ENCODE measurements around the gene XXYLT1. TPM values are rescaled to one million over a fixed set of nuclear protein-coding genes. Genes with fewer than 3 reads are reported as not detected.

XXYLT1 gene
- total and polyA plus RNA-seq, 9 of the 15 experiments (the other 6 are each of a cell fraction or from before 2014, with no cell fraction given) = 1.9 to 18.9 (median 15.0) TPM

DNA sequence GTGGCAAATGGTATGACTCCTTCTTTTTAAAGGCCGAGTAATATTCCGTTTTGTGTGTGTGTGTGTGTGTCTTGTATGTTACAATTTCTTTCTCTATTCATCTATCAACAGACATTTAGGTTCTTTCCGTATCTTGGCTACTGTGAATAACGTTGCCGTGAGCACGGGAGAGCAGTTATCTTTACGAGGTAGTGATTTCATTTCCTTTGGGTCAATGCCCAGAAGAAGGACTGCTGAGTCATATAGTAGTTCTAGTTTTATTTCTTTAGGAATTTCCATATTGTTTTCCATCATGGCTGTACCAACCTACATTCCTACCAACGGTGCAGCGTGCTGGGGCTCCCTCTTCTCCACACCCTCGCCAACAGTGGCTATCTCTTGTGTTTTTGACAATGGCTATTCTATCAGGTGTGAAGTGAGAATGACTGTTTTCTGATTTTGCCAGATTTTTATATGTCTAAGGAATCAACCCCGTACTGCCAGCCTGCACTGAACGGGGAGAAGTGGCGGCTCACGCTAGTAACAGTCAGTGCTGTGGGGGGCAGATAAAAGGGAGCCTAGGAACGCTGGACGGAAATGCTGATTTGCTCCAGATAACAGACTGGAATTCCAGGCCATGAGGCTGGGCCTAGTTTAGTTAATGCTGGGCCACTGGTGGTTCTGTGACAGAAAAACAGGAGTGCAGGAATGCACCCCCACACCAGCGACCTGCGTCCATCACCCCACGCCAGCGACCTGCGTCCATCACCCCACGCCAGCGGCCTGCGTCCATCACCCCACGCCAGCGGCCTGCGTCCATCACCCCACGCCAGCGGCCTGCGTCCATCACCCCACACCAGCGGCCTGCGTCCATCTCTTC, 168.1 kb downstream of the XXYLT1 start (continued):
- TF ChIP-seq ETV5 (CRISPR knock-in tag; IDR thresholded peaks at IDR 0.05; ENCODE audit: low read depth) (0 out of 2 replicates have a peak, but pooled peaks have one; percentile 10), HDAC1 (IDR thresholded peaks at IDR 0.05) (peak in 1 of 2 experiments; percentile 89; a peak in 2 of 4 replicates), ZNF239 (CRISPR knock-in tag; IDR thresholded peaks at IDR 0.05) (peak; percentile 82), NCOR1 (IDR thresholded peaks at IDR 0.05) (peak; percentile 26; the same call in 1 of the 2 replicates), ZNF24 (IDR thresholded peaks at IDR 0.05) (peak; percentile 71; the same call in 1 of the 2 replicates), FOXA3 (CRISPR knock-in tag; conservative IDR thresholded peaks at IDR 0.05 in 1 of 2, IDR thresholded peaks at IDR 0.05 in 1 of 2) (peak in 1 of 2 experiments; percentile 35; a peak in 1 of 4 replicates), ZNF146 (CRISPR knock-in tag; IDR thresholded peaks at IDR 0.05; ENCODE audit: unreplicated experiment) (peak; percentile 84), ATF3 (IDR thresholded peaks at IDR 0.05) (peak; percentile 86), ATF3 (CRISPR knock-in tag; conservative IDR thresholded peaks at IDR 0.05) (no peak), TRIM24 (IDR thresholded peaks at IDR 0.05) (peak; percentile 13 to 14; a peak in 2 of 4 replicates), ETS2 (tag; IDR thresholded peaks at IDR 0.05; ENCODE audit: borderline replicate concordance, poor library complexity, severe bottlenecking) (no peak), ERF (CRISPR knock-in tag; IDR thresholded peaks at IDR 0.05) (0 out of 2 replicates have a peak, but pooled peaks have one; percentile 41), THRAP3 (IDR thresholded peaks at IDR 0.05; ENCODE audit: borderline replicate concordance) (peak; percentile 7; the same call in 1 of the 2 replicates), JUN (IDR thresholded peaks at IDR 0.05; ENCODE audit: borderline replicate concordance, low read depth, low read length) (peak; percentile 58; the same call in 1 of the 2 replicates), JUN (CRISPR knock-in tag; IDR thresholded peaks at IDR 0.05; ENCODE audit: borderline replicate concordance) (no peak), FUS (optimal IDR thresholded peaks at IDR 0.05; ENCODE audit: low read depth, low read length) (no peak), CXXC5 (CRISPR knock-in tag; IDR thresholded peaks at IDR 0.05) (peak; percentile 67), ZNF175 (CRISPR knock-in tag; IDR thresholded peaks at IDR 0.05; ENCODE audit: low read depth) (peak; percentile 88), HMG20B (CRISPR knock-in tag; IDR thresholded peaks at IDR 0.05) (no peak), ZNF589 (CRISPR knock-in tag; IDR thresholded peaks at IDR 0.05; ENCODE audit: low read depth) (0 out of 2 replicates have a peak, but pooled peaks have one; percentile 31), JUND (IDR thresholded peaks at IDR 0.05; ENCODE audit: borderline replicate concordance, low read depth, low read length) (peak; percentile 87), JUND (tag; IDR thresholded peaks at IDR 0.05; ENCODE audit: borderline replicate concordance, low read depth, low read length) (peak; percentile 83; the same call in 2 of the 3 replicates), MAFG (tag; conservative IDR thresholded peaks at IDR 0.05) (peak; percentile 98)
- TF ChIP-seq, protein P1, sequence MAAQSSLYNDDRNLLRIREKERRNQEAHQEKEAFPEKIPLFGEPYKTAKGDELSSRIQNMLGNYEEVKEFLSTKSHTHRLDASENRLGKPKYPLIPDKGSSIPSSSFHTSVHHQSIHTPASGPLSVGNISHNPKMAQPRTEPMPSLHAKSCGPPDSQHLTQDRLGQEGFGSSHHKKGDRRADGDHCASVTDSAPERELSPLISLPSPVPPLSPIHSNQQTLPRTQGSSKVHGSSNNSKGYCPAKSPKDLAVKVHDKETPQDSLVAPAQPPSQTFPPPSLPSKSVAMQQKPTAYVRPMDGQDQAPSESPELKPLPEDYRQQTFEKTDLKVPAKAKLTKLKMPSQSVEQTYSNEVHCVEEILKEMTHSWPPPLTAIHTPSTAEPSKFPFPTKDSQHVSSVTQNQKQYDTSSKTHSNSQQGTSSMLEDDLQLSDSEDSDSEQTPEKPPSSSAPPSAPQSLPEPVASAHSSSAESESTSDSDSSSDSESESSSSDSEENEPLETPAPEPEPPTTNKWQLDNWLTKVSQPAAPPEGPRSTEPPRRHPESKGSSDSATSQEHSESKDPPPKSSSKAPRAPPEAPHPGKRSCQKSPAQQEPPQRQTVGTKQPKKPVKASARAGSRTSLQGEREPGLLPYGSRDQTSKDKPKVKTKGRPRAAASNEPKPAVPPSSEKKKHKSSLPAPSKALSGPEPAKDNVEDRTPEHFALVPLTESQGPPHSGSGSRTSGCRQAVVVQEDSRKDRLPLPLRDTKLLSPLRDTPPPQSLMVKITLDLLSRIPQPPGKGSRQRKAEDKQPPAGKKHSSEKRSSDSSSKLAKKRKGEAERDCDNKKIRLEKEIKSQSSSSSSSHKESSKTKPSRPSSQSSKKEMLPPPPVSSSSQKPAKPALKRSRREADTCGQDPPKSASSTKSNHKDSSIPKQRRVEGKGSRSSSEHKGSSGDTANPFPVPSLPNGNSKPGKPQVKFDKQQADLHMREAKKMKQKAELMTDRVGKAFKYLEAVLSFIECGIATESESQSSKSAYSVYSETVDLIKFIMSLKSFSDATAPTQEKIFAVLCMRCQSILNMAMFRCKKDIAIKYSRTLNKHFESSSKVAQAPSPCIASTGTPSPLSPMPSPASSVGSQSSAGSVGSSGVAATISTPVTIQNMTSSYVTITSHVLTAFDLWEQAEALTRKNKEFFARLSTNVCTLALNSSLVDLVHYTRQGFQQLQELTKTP (IDR thresholded peaks at IDR 0.05; ENCODE audit: low read depth in 1 of 2, partially characterized antibody in 2 of 2) = peak in 1 of 2 experiments; percentile 32

All from K562 (cell line).